K562 (cell line): Measurements from ENCODE around the gene CIAO2B. TPM values are rescaled to one million over a fixed set of nuclear protein-coding genes. Genes with fewer than 3 reads are reported as not detected.
"Not testable (repeated sequence)": the region's sequence is repeated elsewhere in the genome, so short reads cannot be mapped to it uniquely, and the experiment has no call there.

Source experiments
- ATAC-seq: fragments of 200-7000 bp; cut with Tn5 transposase; 3 replicates; pipeline ENCODE4 v1.9.1; 2020; ENCODE audit warnings: moderate library complexity
- BruUV-seq: library from RNA; stranded (reverse); fragments of 400-500 nt; replicated peaks from 2 replicates; lab custom pipeline; 2021; lab: Mats Ljungman, UMichigan
- CTCF ChIA-PET: fragments of 300-600 bp; formaldehyde crosslinking; extraction: SDS; loops from one replicate; lab custom pipeline; 2021; ENCODE audit warnings: low intra/inter-chr PET ratio; lab: Yijun Ruan, JAX
- POLR2A ChIA-PET: fragments of 300-600, 350-650 bp; sonication (Branson Sonifier 250); formaldehyde crosslinking; extraction: SDS; loops from one replicate; lab custom pipeline; 2021; ENCODE audit warnings: antibody characterized with exemption, inconsistent platforms; lab: Yijun Ruan, JAX
- DNase-seq, 4 experiments: peaks; one replicate each; pipeline versions ENCODE4 v3.0.0 to v3.0.0-alpha.2; 2011 to 2018; ENCODE audit warnings: low spot score in 3 of 4, mixed read lengths in 3 of 4; ENCODE audit errors: extremely low read depth in 1 of 4
- FAIRE-seq: peaks from 2 replicates; lab custom pipeline; 2011; peaks lifted over from hg19 to GRCh38; lab: Jason Lieb, UNC
- H2AFZ ChIP-seq: 2 replicates; pipeline ENCODE4 v1.6.0; 2011; ENCODE audit warnings: low read depth, low read length, control low read depth, inconsistent platforms
- H3K27ac ChIP-seq: fragments of 200-600 bp; 3 replicates; pipeline ENCODE4 v1.8.0; 2011; ENCODE audit warnings: low read depth, mild to moderate bottlenecking, control low read depth, inconsistent platforms, low read length, moderate library complexity, mixed read lengths; ENCODE audit errors: extremely low read depth
- H3K27me3 ChIP-seq, 2 experiments: fragments of 300-600 bp in 1 of 2; 2 replicates in 1 of 2; 3 replicates in 1 of 2; pipeline versions ENCODE4 v1.6.0 to v1.8.0; 2011; ENCODE audit warnings: inconsistent platforms in 2 of 2, low read length in 2 of 2, mild to moderate bottlenecking in 1 of 2, mixed read lengths in 1 of 2, moderate library complexity in 1 of 2; ENCODE audit not compliant: control insufficient read depth in 2 of 2, insufficient read depth in 2 of 2
- H3K36me3 ChIP-seq: fragments of 300-600 bp; 3 replicates; pipeline ENCODE4 v1.8.0; 2011; ENCODE audit warnings: mild to moderate bottlenecking, low read length, inconsistent platforms; ENCODE audit not compliant: control insufficient read depth, insufficient read depth
- H3K4me1 ChIP-seq, 2 experiments: fragments of 200-600 bp in 1 of 2; replicated peaks in 1 of 2; 2 replicates in 1 of 2; 3 replicates in 1 of 2; pipeline versions ENCODE4 v1.5.1 to v1.8.0; 2011; ENCODE audit warnings: inconsistent platforms in 2 of 2, low read length in 2 of 2, mild to moderate bottlenecking in 1 of 2, mixed read lengths in 1 of 2, moderate library complexity in 1 of 2; ENCODE audit not compliant: control insufficient read depth in 2 of 2, insufficient read depth in 2 of 2
- H3K4me2 ChIP-seq: 2 replicates; pipeline ENCODE4 v1.6.1; 2011; ENCODE audit warnings: low read length, control low read depth, inconsistent platforms, mixed read lengths; ENCODE audit not compliant: insufficient read depth
- H3K4me3 ChIP-seq: fragments of 200-600 bp; sonication (generic), shearing (Covaris generic); 2 replicates; pipeline ENCODE4 v1.5.1; 2016; ENCODE audit warnings: control low read depth, inconsistent platforms
- H3K79me2 ChIP-seq: fragments of 200-600 bp; 3 replicates; pipeline ENCODE4 v1.8.0; 2011; ENCODE audit warnings: low read length, inconsistent platforms; ENCODE audit not compliant: control insufficient read depth, insufficient read depth
- H3K9ac ChIP-seq, 2 experiments: 2 replicates each; pipeline versions ENCODE4 v1.6.0 to v1.6.1; 2011; ENCODE audit warnings: low read depth in 2 of 2, low read length in 2 of 2, control low read depth in 1 of 2, inconsistent platforms in 1 of 2, mild to moderate bottlenecking in 1 of 2, mixed read lengths in 1 of 2; ENCODE audit not compliant: insufficient read depth in 1 of 2
- H3K9me1 ChIP-seq: one replicate; pipeline ENCODE4 v1.6.0; 2011; ENCODE audit warnings: inconsistent platforms, mild to moderate bottlenecking, low read length, moderate library complexity; ENCODE audit not compliant: control insufficient read depth, insufficient read depth
- H3K9me3 ChIP-seq: replicated peaks from 2 replicates; pipeline ENCODE4 v1.5.1; 2011; ENCODE audit warnings: low read depth, low read length, inconsistent platforms; ENCODE audit not compliant: control insufficient read depth, insufficient read depth
- H4K20me1 ChIP-seq: replicated peaks from 2 replicates; pipeline ENCODE4 v1.6.1; 2011; ENCODE audit warnings: low read length, inconsistent platforms, mixed read lengths; ENCODE audit not compliant: control insufficient read depth, insufficient read depth
- SPI1 ChIP-seq: IDR thresholded peaks from 2 replicates; pipeline ENCODE4 v1.6.1; 2011; ENCODE audit warnings: low read depth, low read length, control low read depth, borderline replicate concordance
- TCF3 ChIP-seq: sonication (generic); formaldehyde crosslinking; IDR thresholded peaks from 2 replicates; pipeline ENCODE4 v1.4.0; 2020; ENCODE audit warnings: mild to moderate bottlenecking, missing genetic modification reagents
- ZFX ChIP-seq: sonication (generic); formaldehyde crosslinking; IDR thresholded peaks from 2 replicates; pipeline ENCODE4 v1.8.0; 2022; ENCODE audit warnings: mild to moderate bottlenecking, missing genetic modification reagents, moderate library complexity
- WGBS: fragments of 100-300 bp; shearing (Covaris generic); methylation state at CpG from one replicate; pipeline ENCODE4 v1.1.6; 2016; ENCODE audit warnings: low coverage, mixed read lengths; ENCODE audit not compliant: insufficient coverage; ENCODE audit errors: missing lambda C conversion rate; 5-methylcytosine and 5-hydroxymethylcytosine counted together
- in situ Hi-C: fragments of 300-500 bp; cut with MboI; formaldehyde crosslinking; loops from 4 replicates; pipeline ENCODE4 v1.15.0; 2018; ENCODE audit warnings: inconsistent platforms, mixed read lengths
- intact Hi-C: fragments of 100-400 bp; cut with micrococcal nuclease; formaldehyde crosslinking; loops from 2 replicates; pipeline ENCODE4 v1.14.2; 2022
- polyA plus RNA-seq, 8 experiments: library from polyadenylated mRNA; depleted of rRNA in 4 of 8; stranded (reverse) in 5 of 8; unstranded in 3 of 8; fragments of >200 nt; fragmentation: Nextera tagmentation in 2 of 8; fragmentation: Illumina TruSeq in 1 of 8; extraction: Ambion mirVana in 2 of 8; extraction: Trizol in 1 of 8; gene quantifications; 2 replicates each; pipeline versions ENCODE4 v1.2.1 to v1.2.3, GENCODE V29; 2011 to 2014; ENCODE audit warnings: inconsistent platforms in 1 of 8, missing spikeins in 1 of 8
- total RNA-seq, 7 experiments: library from RNA; depleted of rRNA in 6 of 7; stranded (reverse); fragments of >200 nt in 6 of 7; fragmentation: Illumina TruSeq in 2 of 7; extraction: Trizol in 2 of 7; gene quantifications; 2 replicates each; pipeline versions ENCODE4 v1.2.1 to v1.2.3, GENCODE V29; 2011 to 2021; ENCODE audit warnings: low replicate concordance in 1 of 7

Gene CIAO2B
- total and polyA plus RNA-seq, 9 of the 15 experiments (the other 6 are each of a cell fraction or from before 2014, with no cell fraction given): 86.8 to 182 (median 113) TPM

DNA sequence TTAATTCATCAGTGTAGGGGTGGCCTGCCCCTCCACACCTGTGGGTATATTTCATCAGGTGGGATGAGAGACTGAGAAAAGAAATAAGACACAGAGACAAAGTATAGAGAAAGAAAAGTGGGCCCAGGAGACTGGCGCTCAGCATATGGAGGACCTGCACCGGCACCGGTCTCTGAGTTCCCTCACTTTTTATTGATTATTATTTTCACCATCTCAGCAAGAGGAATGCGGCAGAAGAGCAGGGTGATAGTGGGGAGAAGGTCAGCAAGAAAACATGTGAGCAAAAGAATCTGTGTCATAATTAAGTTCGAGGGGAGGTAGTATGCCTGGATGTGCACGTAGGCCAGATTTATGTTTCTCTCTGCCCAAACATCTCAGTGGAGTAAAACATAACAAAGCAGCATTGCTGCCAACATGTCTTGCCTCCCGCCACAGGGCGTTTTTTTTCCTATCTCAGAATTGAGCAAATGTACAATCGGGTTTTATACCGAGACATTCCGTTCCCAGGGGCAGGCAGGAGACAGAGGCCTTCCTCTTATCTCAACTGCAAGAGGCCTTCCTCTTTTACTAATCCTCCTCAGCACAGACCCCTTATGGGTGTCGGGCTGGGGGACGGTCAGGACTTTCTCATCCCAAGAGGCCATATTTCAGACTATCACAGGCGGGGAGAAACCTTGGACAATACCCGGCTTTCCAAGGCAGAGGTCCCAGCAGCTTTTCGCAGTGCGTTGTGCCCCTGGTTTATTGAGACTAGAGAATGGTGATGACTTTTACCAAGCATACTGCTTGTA, 21.4 kb upstream of the CIAO2B start:
- CTCF ChIA-PET: interaction anchor here (0.5 to 2.0 kb wide), 3 partner anchors 22 to 62 kb away, joined by 4 to 12 read pairs (median 6); no protein-coding TSS in a partner anchor

More for the DNA sequence above, 21.4 kb upstream of the CIAO2B start:
- intact Hi-C loops: loop anchor here (2.0 to 10.0 kb wide), 4 partner anchors 21 to 509 kb away; partner anchors contain the start of genes FBXL8, MATCAP1 and TRADD
- TF ChIP-seq SPI1: peak; percentile 34; the same call in 1 of the 2 replicates
- TF ChIP-seq TCF3 (CRISPR knock-in tag): 0 out of 2 replicates have a peak, but pooled peaks have one; percentile 5
- peak; percentile 26; the same call in 1 of the 2 replicates for TF ChIP-seq ZFX (CRISPR knock-in tag)
- TF ChIP-seq, all 486 proteins: peak for 3; not testable (repeated sequence) for 483
- H3K9me1 ChIP-seq, H3K4me1 ChIP-seq, H3K36me3 ChIP-seq, ATAC-seq, H3K9me3 ChIP-seq, H3K79me2 ChIP-seq, H3K27me3 ChIP-seq, BruUV-seq, H2AFZ ChIP-seq, H3K4me2 ChIP-seq, DNase-seq, H3K4me3 ChIP-seq, H3K27ac ChIP-seq, H3K9ac ChIP-seq, FAIRE-seq, H4K20me1 ChIP-seq: not testable (repeated sequence)
- in situ Hi-C loops: loop anchor here (25.0 kb wide), 2 partner anchors 207 to 457 kb away; partner anchors contain the start of genes B3GNT9, FBXL8, HSF4 and NOL3
- POLR2A ChIA-PET: interaction anchor here (0.9 kb wide), 1 partner anchor 51 kb away, joined by 4 read pairs; no protein-coding TSS in a partner anchor
- WGBS: 39% methylated on average over 17 of the region's 17 CpGs
